HCT116 (cell line): ENCODE data around the gene LIPN. TPM values are rescaled to one million over a fixed set of nuclear protein-coding genes. Genes with fewer than 3 reads are reported as not detected.

Source experiments
- ATAC-seq: fragments of 200-7000 bp; cut with Tn5 transposase; 2 replicates; pipeline ENCODE4 v1.9.1; 2020; ENCODE audit warnings: mild to moderate bottlenecking, moderate library complexity
- BruUV-seq: library from RNA; stranded (reverse); fragments of 400-500 nt; replicated peaks from 2 replicates; lab custom pipeline; 2021; lab: Mats Ljungman, UMichigan
- CTCF ChIA-PET: fragments of 300-600 bp; sonication (Branson Sonifier 250); formaldehyde crosslinking; loops from one replicate; lab custom pipeline; 2021; ENCODE audit warnings: antibody characterized with exemption; lab: Charles Lee
- POLR2A ChIA-PET: fragments of 300-600, 350-600 bp; sonication (Branson Sonifier 250); formaldehyde crosslinking; loops from one replicate; lab custom pipeline; 2021; ENCODE audit warnings: antibody characterized with exemption; lab: Charles Lee
- RAD21 ChIA-PET, 2 experiments: fragments of 300-600 bp; sonication (Branson Sonifier 250); formaldehyde crosslinking; loops; one replicate each; lab custom pipeline; 2023; ENCODE audit warnings: low total read pairs in 2 of 2; ENCODE audit not compliant: uncharacterized antibody in 2 of 2, unreplicated experiment in 2 of 2, low non-redundant PET in 1 of 2; lab: Charles Lee
- DNase-seq: peaks from one replicate; pipeline ENCODE4 v3.0.0-alpha.2; 2010; ENCODE audit warnings: low read depth, low spot score
- H2AFZ ChIP-seq: fragments of 200-600 bp; shearing (Covaris generic), sonication (generic); 2 replicates; pipeline ENCODE4 v1.6.1; 2017; ENCODE audit warnings: low read depth, mixed run types, mixed read lengths, antibody characterized with exemption, low read length; ENCODE audit not compliant: poor library complexity, severe bottlenecking
- H3K27ac ChIP-seq: 2 replicates; pipeline ENCODE4 v1.5.1; 2012; ENCODE audit warnings: low read depth, low read length
- H3K27me3 ChIP-seq: fragments of 200-600 bp; sonication (generic); 2 replicates; pipeline ENCODE4 v1.6.1; 2016; ENCODE audit warnings: mixed run types, low read length, mixed read lengths; ENCODE audit not compliant: insufficient read depth
- H3K36me3 ChIP-seq, 2 experiments: fragments of 200-500 bp in 1 of 2; fragments of 200-600 bp in 1 of 2; sonication (Bioruptor generic) in 1 of 2; sonication (generic) in 1 of 2; 2 replicates each; pipeline versions ENCODE4 v1.5.1 to v1.6.1; 2014 to 2016; ENCODE audit warnings: low read length in 2 of 2, inconsistent platforms in 1 of 2, mixed read lengths in 1 of 2, mixed run types in 1 of 2; ENCODE audit not compliant: insufficient read depth in 2 of 2, control insufficient read depth in 1 of 2
- H3K4me1 ChIP-seq, 2 experiments: fragments of 200-600 bp in 1 of 2; sonication (generic) in 1 of 2; 2 replicates each; pipeline versions ENCODE4 v1.5.1 to v1.6.1; 2012 to 2017; ENCODE audit warnings: low read length in 2 of 2, inconsistent platforms in 1 of 2, mild to moderate bottlenecking in 1 of 2, mixed read lengths in 1 of 2, mixed run types in 1 of 2, moderate library complexity in 1 of 2; ENCODE audit not compliant: insufficient read depth in 2 of 2, control insufficient read depth in 1 of 2
- H3K4me2 ChIP-seq: fragments of 200-600 bp; sonication (generic); 2 replicates; pipeline ENCODE4 v1.6.1; 2017; ENCODE audit warnings: mixed run types, low read length, mixed read lengths
- H3K4me3 ChIP-seq, 2 experiments: fragments of 200-600 bp in 1 of 2; sonication (generic) in 1 of 2; replicated peaks in 1 of 2; 2 replicates each; pipeline ENCODE4 v1.5.1; 2011 to 2016; ENCODE audit warnings: low read length in 2 of 2, control low read depth in 1 of 2, low read depth in 1 of 2, mild to moderate bottlenecking in 1 of 2, mixed read lengths in 1 of 2, mixed run types in 1 of 2
- H3K79me2 ChIP-seq: fragments of 200-600 bp; sonication (generic); 2 replicates; pipeline ENCODE4 v1.6.1; 2017; ENCODE audit warnings: mild to moderate bottlenecking, mixed run types, low read length, moderate library complexity, mixed read lengths; ENCODE audit not compliant: insufficient read depth
- H3K9ac ChIP-seq: fragments of 200-600 bp; sonication (generic); 2 replicates; pipeline ENCODE4 v1.6.1; 2016; ENCODE audit warnings: low read length, mixed read lengths
- H3K9me2 ChIP-seq: fragments of 200-600 bp; sonication (generic), shearing (Covaris generic); 2 replicates; pipeline ENCODE4 v1.6.1; 2017; ENCODE audit warnings: mixed run types, mild to moderate bottlenecking, moderate library complexity; ENCODE audit not compliant: insufficient read depth
- H3K9me3 ChIP-seq, 2 experiments: fragments of 200-500 bp in 1 of 2; fragments of 200-600 bp in 1 of 2; sonication (Bioruptor generic) in 1 of 2; sonication (generic) in 1 of 2; 2 replicates each; pipeline ENCODE4 v1.6.1; 2014 to 2017; ENCODE audit warnings: low read length in 2 of 2, mixed read lengths in 2 of 2, inconsistent platforms in 1 of 2, low read depth in 1 of 2, mild to moderate bottlenecking in 1 of 2, mixed run types in 1 of 2, moderate library complexity in 1 of 2; ENCODE audit not compliant: control insufficient read depth in 1 of 2, insufficient read depth in 1 of 2
- H4K20me1 ChIP-seq: fragments of 200-600 bp; sonication (generic), shearing (Covaris generic); 2 replicates; pipeline ENCODE4 v1.6.1; 2017; ENCODE audit warnings: mixed run types, mild to moderate bottlenecking, moderate library complexity; ENCODE audit not compliant: insufficient read depth
- CBX3 ChIP-seq: IDR thresholded peaks from 2 replicates; pipeline ENCODE4 v1.6.1; 2012; ENCODE audit warnings: low read depth
- CEBPB ChIP-seq: IDR thresholded peaks from 2 replicates; pipeline ENCODE4 v1.6.1; 2012; ENCODE audit warnings: low read depth
- EGR1 ChIP-seq: IDR thresholded peaks from 2 replicates; pipeline ENCODE4 v1.6.1; 2012; ENCODE audit warnings: low read depth
- EZH2phosphoT487 ChIP-seq: fragments of 200-600 bp; IDR thresholded peaks from 2 replicates; pipeline ENCODE4 v1.6.1; 2018; ENCODE audit warnings: antibody characterized with exemption, borderline replicate concordance
- FOSL1 ChIP-seq: IDR thresholded peaks from 2 replicates; pipeline ENCODE4 v1.6.1; 2012; ENCODE audit warnings: low read depth
- JUND ChIP-seq: IDR thresholded peaks from 2 replicates; pipeline ENCODE4 v1.6.1; 2012
- POLR2A ChIP-seq: IDR thresholded peaks from 2 replicates; pipeline ENCODE4 v1.7.0; 2011; ENCODE audit warnings: borderline replicate concordance; ENCODE audit not compliant: insufficient read depth, insufficient read length; ENCODE audit errors: extremely low read depth
- RAD21 ChIP-seq: IDR thresholded peaks from 2 replicates; pipeline ENCODE4 v1.6.1; 2012; ENCODE audit warnings: low read depth, mild to moderate bottlenecking
- SP1 ChIP-seq: IDR thresholded peaks from 2 replicates; pipeline ENCODE4 v1.6.1; 2012; ENCODE audit warnings: low read depth
- YY1 ChIP-seq: IDR thresholded peaks from 2 replicates; pipeline ENCODE4 v1.6.1; 2011; ENCODE audit warnings: low read length, low read depth, moderate library complexity, mild to moderate bottlenecking; ENCODE audit not compliant: insufficient replicate concordance; ENCODE audit errors: extremely low read depth
- ZFX ChIP-seq: fragments of 450-650 bp; IDR thresholded peaks from 2 replicates; pipeline ENCODE4 v1.6.1; 2017
- ZNF274 ChIP-seq: fragments of 200-500 bp; sonication (Bioruptor generic); IDR thresholded peaks from 2 replicates; pipeline ENCODE4 v1.6.1; 2014; ENCODE audit warnings: mild to moderate bottlenecking, low read depth, low read length, inconsistent platforms
- intact Hi-C: fragments of 100-400 bp; cut with micrococcal nuclease; formaldehyde crosslinking; loops from 2 replicates; pipeline ENCODE4 v1.10.0; 2022
- total RNA-seq: library from RNA; stranded (reverse); gene quantifications from one replicate; pipeline ENCODE4 v1.2.1, GENCODE V29; 2021; ENCODE audit not compliant: unreplicated experiment
- TF ChIP-seq, protein P1 (sequence below): IDR thresholded peaks from 2 replicates; pipeline ENCODE4 v1.6.1; 2012; ENCODE audit warnings: low read depth
- TF ChIP-seq, protein P2 (sequence below): IDR thresholded peaks from 2 replicates; pipeline ENCODE4 v1.6.1; 2012
- TF ChIP-seq, protein P3 (sequence below): IDR thresholded peaks from 2 replicates; pipeline ENCODE4 v1.6.1; 2012
- TF ChIP-seq, protein P4 (sequence below), 3 experiments: fragments of 200-600 bp in 1 of 3; sonication (generic) in 1 of 3; IDR thresholded peaks in 2 of 3; conservative IDR thresholded peaks in 1 of 3; 2 replicates each; pipeline ENCODE4 v1.5.1; 2012 to 2017; ENCODE audit warnings: low read depth in 2 of 3, low read length in 2 of 3, antibody characterized with exemption in 1 of 3, borderline replicate concordance in 1 of 3, control low read depth in 1 of 3, mild to moderate bottlenecking in 1 of 3, mixed read lengths in 1 of 3, mixed run types in 1 of 3, moderate library complexity in 1 of 3; ENCODE audit not compliant: insufficient read depth in 1 of 3

The LIPN gene
- total RNA-seq, 1 experiment from 2014 or later: not detected

DNA sequence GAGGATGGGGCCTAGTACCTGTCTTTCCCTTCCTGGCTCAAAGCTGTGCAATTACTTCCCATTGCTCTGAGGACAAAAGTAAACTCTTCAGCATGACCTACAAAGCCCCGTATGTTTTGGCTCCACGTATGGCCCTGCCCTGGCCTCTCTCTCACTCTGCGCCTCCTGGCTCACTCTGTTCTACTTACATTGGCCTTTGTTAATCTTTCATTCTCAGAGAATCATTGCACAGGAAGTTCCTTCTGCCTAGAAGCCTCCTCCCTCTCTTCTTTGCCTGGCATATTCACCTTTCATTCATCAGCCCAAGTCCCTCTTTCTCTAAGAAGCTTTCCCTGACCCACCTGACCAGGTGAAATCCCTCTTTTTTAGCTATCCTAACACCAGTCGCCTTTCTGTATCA lies 66.6 kb downstream of the LIPN start:
- Histone ChIP-seq H3K27ac (no peak overlapping the region), H3K79me2 (no peaks in the 10 kb centered on the region), H3K4me2 (no peak overlapping the region), H2AFZ (no peak overlapping the region), H3K9me3 (no peaks in the 10 kb centered on the region), H3K4me3 (no peak overlapping the region), H3K4me1 (peaks cover 3 to 6% of the 10 kb centered on the region in 2 experiments; a peak in 1 of 4 replicates), H3K27me3 (no peaks in the 10 kb centered on the region), H4K20me1 (no peaks in the 10 kb centered on the region), H3K9me2 (no peaks in the 10 kb centered on the region), H3K36me3 (no peaks in the 10 kb centered on the region), H3K9ac (no peak overlapping the region)
- TF ChIP-seq SP1: no peak
- TF ChIP-seq, protein P1, sequence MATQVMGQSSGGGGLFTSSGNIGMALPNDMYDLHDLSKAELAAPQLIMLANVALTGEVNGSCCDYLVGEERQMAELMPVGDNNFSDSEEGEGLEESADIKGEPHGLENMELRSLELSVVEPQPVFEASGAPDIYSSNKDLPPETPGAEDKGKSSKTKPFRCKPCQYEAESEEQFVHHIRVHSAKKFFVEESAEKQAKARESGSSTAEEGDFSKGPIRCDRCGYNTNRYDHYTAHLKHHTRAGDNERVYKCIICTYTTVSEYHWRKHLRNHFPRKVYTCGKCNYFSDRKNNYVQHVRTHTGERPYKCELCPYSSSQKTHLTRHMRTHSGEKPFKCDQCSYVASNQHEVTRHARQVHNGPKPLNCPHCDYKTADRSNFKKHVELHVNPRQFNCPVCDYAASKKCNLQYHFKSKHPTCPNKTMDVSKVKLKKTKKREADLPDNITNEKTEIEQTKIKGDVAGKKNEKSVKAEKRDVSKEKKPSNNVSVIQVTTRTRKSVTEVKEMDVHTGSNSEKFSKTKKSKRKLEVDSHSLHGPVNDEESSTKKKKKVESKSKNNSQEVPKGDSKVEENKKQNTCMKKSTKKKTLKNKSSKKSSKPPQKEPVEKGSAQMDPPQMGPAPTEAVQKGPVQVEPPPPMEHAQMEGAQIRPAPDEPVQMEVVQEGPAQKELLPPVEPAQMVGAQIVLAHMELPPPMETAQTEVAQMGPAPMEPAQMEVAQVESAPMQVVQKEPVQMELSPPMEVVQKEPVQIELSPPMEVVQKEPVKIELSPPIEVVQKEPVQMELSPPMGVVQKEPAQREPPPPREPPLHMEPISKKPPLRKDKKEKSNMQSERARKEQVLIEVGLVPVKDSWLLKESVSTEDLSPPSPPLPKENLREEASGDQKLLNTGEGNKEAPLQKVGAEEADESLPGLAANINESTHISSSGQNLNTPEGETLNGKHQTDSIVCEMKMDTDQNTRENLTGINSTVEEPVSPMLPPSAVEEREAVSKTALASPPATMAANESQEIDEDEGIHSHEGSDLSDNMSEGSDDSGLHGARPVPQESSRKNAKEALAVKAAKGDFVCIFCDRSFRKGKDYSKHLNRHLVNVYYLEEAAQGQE: no peak
- no peak for TF ChIP-seq JUND
- no peak for TF ChIP-seq CBX3
- TF ChIP-seq EGR1: no peak
- TF ChIP-seq ZNF274: no peak
- TF ChIP-seq, protein P2, sequence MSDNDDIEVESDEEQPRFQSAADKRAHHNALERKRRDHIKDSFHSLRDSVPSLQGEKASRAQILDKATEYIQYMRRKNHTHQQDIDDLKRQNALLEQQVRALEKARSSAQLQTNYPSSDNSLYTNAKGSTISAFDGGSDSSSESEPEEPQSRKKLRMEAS: no peak
- TF ChIP-seq, protein P3, sequence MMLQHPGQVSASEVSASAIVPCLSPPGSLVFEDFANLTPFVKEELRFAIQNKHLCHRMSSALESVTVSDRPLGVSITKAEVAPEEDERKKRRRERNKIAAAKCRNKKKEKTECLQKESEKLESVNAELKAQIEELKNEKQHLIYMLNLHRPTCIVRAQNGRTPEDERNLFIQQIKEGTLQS: no peak
- no peak for TF ChIP-seq CEBPB
- TF ChIP-seq FOSL1: no peak
- no peak for TF ChIP-seq YY1
- TF ChIP-seq ZFX: no peak
- no peak for TF ChIP-seq POLR2A
- TF ChIP-seq EZH2phosphoT487: no peak
- no peak for TF ChIP-seq RAD21
- TF ChIP-seq, protein P4, sequence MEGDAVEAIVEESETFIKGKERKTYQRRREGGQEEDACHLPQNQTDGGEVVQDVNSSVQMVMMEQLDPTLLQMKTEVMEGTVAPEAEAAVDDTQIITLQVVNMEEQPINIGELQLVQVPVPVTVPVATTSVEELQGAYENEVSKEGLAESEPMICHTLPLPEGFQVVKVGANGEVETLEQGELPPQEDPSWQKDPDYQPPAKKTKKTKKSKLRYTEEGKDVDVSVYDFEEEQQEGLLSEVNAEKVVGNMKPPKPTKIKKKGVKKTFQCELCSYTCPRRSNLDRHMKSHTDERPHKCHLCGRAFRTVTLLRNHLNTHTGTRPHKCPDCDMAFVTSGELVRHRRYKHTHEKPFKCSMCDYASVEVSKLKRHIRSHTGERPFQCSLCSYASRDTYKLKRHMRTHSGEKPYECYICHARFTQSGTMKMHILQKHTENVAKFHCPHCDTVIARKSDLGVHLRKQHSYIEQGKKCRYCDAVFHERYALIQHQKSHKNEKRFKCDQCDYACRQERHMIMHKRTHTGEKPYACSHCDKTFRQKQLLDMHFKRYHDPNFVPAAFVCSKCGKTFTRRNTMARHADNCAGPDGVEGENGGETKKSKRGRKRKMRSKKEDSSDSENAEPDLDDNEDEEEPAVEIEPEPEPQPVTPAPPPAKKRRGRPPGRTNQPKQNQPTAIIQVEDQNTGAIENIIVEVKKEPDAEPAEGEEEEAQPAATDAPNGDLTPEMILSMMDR (IDR thresholded peaks at IDR 0.05 in 2 of 3, conservative IDR thresholded peaks at IDR 0.05 in 1 of 3; ENCODE audit: borderline replicate concordance in 1 of 3, insufficient read depth in 1 of 3, low read depth in 2 of 3, low read length in 2 of 3): no peak
- no peak for DNase-seq
- no TSS peak for BruUV-seq
- ChIA-PET POLR2A (no interaction called here), RAD21 (no interaction called here), CTCF (interaction anchor here (1.0 kb wide), 2 partner anchors 106 to 261 kb away, joined by 4 read pairs; no protein-coding TSS in a partner anchor)
- intact Hi-C loops: no loop called here
- ATAC-seq: no peak
